Measurements from ENCODE around the gene CARD10.

CARD10 gene

GRCh38 chr22:37457093-37457893 lies 61.9 kb downstream of the CARD10 start:
- peak; percentile 57 to 73 for DNase-seq (ENCODE audit: low read depth in 1 of 2, low spot score in 1 of 2)
- no peak for TF ChIP-seq POLR2AphosphoS5 (IDR thresholded peaks at IDR 0.05; ENCODE audit: low read depth)
- TF ChIP-seq CTCF (IDR thresholded peaks at IDR 0.05; ENCODE audit: insufficient read depth, low read length) = peak; percentile 82
- TF ChIP-seq GABPA (IDR thresholded peaks at IDR 0.05; ENCODE audit: low read depth) = no peak
- no peak overlapping the region for H3K27ac ChIP-seq (replicated peaks)
- H3K27me3 ChIP-seq (ENCODE audit: insufficient read depth, poor library complexity, severe bottlenecking) = no peaks in the 10 kb centered on the region
- H3K4me3 ChIP-seq (replicated peaks; ENCODE audit: insufficient read depth, low read length) = no peak overlapping the region

GRCh38 chr22:37456346-37456745 lies 62.9 kb downstream of the CARD10 start:
- H3K4me3 ChIP-seq (replicated peaks; ENCODE audit: insufficient read depth, low read length) = no peak overlapping the region
- no peak overlapping the region for H3K27ac ChIP-seq (replicated peaks)
- H3K27me3 ChIP-seq (ENCODE audit: insufficient read depth, poor library complexity, severe bottlenecking) = no peaks in the 10 kb centered on the region
- DNase-seq (ENCODE audit: low read depth in 1 of 2, low spot score in 1 of 2) = no peak
- TF ChIP-seq POLR2AphosphoS5 (IDR thresholded peaks at IDR 0.05; ENCODE audit: low read depth) = no peak
- no peak for TF ChIP-seq REST (IDR thresholded peaks at IDR 0.05; ENCODE audit: insufficient replicate concordance, low read depth)
- TF ChIP-seq SPI1 (IDR thresholded peaks at IDR 0.05; ENCODE audit: borderline replicate concordance, low read depth) = no peak
- no peak for TF ChIP-seq CTCF (IDR thresholded peaks at IDR 0.05; ENCODE audit: insufficient read depth, low read length)
- TF ChIP-seq GABPA (IDR thresholded peaks at IDR 0.05; ENCODE audit: low read depth) = no peak

- no peak overlapping the region for H3K27ac ChIP-seq (replicated peaks)
- no peak overlapping the region for H3K4me3 ChIP-seq (replicated peaks; ENCODE audit: insufficient read depth, low read length)
- no peaks in the 10 kb centered on the region for H3K27me3 ChIP-seq (ENCODE audit: insufficient read depth, poor library complexity, severe bottlenecking)
- DNase-seq (ENCODE audit: low read depth in 1 of 2, low spot score in 1 of 2) = no peak
- TF ChIP-seq SPI1 (IDR thresholded peaks at IDR 0.05; ENCODE audit: borderline replicate concordance, low read depth) = no peak
- TF ChIP-seq CTCF (IDR thresholded peaks at IDR 0.05; ENCODE audit: insufficient read depth, low read length) = no peak
These were observed 63.3 kb downstream of the CARD10 start for GRCh38 chr22:37455896-37456295.

- Histone ChIP-seq H3K27me3 (ENCODE audit: insufficient read depth, poor library complexity, severe bottlenecking) (no peaks in the 10 kb centered on the region), H3K4me3 (replicated peaks; ENCODE audit: insufficient read depth, low read length) (no peak overlapping the region), H3K27ac (replicated peaks) (no peak overlapping the region)
- TF ChIP-seq SPI1 (IDR thresholded peaks at IDR 0.05; ENCODE audit: borderline replicate concordance, low read depth) = no peak
- no peak for DNase-seq (ENCODE audit: low read depth in 1 of 2, low spot score in 1 of 2)
These were observed 64.1 kb downstream of the CARD10 start for GRCh38 chr22:37454857-37455686.

- TF ChIP-seq GABPA (IDR thresholded peaks at IDR 0.05; ENCODE audit: low read depth) (no peak), SPI1 (IDR thresholded peaks at IDR 0.05; ENCODE audit: borderline replicate concordance, low read depth) (no peak), REST (IDR thresholded peaks at IDR 0.05; ENCODE audit: insufficient replicate concordance, low read depth) (no peak), CTCF (IDR thresholded peaks at IDR 0.05; ENCODE audit: insufficient read depth, low read length) (no peak), POLR2AphosphoS5 (IDR thresholded peaks at IDR 0.05; ENCODE audit: low read depth) (no peak)
- Histone ChIP-seq H3K27me3 (ENCODE audit: insufficient read depth, poor library complexity, severe bottlenecking) (no peaks in the 10 kb centered on the region), H3K4me3 (replicated peaks; ENCODE audit: insufficient read depth, low read length) (no peak overlapping the region), H3K27ac (replicated peaks) (no peak overlapping the region)
- DNase-seq (ENCODE audit: low read depth in 1 of 2, low spot score in 1 of 2) = no peak
These were observed 65.5 kb downstream of the CARD10 start for GRCh38 chr22:37453696-37454095.
